GM21423 (cell line): Measurements from ENCODE around the gene PAN2.
"Not testable (repeated sequence)": the region's sequence is repeated elsewhere in the genome, so short reads cannot be mapped to it uniquely, and the experiment has no call there.

Source experiments
- ATAC-seq: cut with Tn5 transposase; IDR thresholded peaks from one replicate; pipeline ENCODE4 v1.9.1; 2021; ENCODE audit warnings: mild to moderate bottlenecking, moderate library complexity; ENCODE audit not compliant: unreplicated experiment

The PAN2 gene

DNA sequence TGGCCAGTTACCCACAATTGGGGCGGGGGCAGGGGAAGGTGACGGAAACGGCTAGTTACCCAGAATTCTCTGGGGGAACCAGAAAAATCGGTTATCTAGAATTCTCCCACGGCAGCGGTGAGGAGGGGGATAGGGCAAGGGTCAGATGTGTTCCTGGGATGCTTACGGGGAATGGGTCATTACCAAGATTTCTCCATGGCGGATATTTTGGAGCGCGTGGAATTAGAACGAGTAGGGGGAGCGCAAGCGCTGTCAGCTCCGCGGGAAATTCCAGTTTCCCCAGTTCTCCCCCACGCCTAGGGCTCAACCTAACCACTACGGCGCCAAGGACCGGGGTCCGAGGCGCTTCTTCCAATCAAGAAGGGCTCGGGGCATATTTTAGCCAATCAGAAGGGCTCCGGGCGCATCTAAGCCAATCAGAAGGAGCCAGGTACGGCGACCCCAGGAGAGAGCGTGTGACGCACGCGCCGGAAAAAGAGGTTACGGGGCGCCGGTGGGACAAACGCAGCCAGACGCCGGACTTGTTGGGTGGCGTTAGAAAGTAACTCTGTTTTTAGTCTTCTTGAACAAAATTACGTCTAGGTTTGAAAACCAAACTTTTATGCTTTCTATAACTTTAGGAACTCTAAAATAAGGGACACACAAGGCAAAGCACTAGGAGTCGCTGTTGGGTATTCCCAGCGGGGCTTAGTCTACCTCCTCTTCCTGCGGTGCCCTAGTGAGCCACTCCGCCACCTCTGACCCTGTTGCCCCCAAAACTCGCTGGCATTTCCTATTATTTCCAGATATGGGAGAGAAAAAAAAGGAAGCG, at the start of gene PAN2:
Gene PAN2, minus strand, starts transcription at position 322 of the 811 bp plus-strand sequence. CDS start 906 bp downstream, outside the sequence.
- ATAC-seq, result peak; percentile 89

DNA sequence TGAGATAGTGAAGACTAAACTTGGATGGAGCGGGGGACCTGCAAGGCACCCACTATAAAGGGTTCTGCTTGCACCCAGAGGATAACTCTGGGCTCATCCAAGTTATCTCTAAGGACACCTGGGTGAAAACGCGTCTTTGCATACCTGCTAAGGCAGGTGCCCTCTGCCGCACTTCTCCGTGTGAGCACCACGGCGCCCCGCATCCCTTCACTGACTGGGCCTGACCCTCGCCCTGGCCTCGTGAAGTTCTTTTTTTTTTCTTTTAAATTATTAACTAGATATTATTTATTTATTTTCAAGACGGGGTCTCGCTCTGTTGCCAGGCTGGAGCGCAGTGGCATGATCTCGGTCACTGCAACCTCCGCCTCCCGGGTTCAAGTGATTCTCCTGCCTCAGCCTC, 48.8 kb upstream of the PAN2 start:
- no peak for ATAC-seq

GRCh38 chr12:56377989-56378316, 44.2 kb upstream of the PAN2 start:
- no peak for ATAC-seq

- ATAC-seq, result no peak
Measured at GRCh38 chr12:56377310-56377988, 43.6 kb upstream of the PAN2 start.

GRCh38 chr12:56375598-56376434, 42.0 kb upstream of the PAN2 start:
- ATAC-seq, result peak; percentile 49

DNA sequence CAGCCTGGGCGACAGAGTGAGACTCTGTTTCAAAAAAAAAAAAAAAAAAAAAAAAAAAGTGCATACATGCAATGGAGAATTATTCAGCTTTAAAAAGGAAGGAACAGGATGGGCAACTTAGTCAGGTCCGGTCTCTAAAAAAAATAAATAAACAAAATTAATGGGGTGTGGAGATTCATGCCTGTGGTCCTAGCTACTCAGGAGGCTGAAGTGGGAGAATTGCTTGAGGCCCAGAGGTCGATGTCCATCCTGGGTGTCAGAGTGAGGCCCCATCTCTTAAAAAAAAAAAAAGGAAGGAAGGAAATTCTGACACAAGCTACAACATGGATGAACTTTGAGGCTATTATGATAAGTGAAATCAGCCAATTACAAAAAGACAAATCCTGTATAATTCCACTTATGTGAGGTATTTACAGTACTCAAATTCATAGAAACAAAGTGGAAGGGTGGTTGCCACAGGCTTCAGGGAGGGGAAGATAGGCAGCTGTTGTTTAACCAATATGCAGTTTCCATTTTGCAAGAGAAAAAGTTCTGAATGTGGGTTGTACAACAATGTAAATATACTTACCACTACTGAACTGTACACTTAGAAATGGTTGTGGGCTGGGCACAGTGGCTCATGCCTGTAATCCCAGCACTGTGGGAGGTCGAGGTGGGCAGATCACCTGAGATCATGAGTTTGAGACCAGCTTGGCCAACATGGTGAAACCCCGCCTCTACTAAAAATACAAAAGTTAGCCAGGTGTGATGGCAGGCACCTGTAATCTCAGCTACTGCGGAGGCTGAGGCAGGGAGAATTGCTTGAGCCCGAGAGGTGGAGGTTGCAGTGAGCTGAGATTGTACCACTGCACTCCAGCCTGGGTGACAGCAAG, 41.2 kb upstream of the PAN2 start:
- peak; percentile 35 for ATAC-seq

GRCh38 chr12:56373515-56373914, 39.7 kb upstream of the PAN2 start:
- no peak for ATAC-seq

DNA sequence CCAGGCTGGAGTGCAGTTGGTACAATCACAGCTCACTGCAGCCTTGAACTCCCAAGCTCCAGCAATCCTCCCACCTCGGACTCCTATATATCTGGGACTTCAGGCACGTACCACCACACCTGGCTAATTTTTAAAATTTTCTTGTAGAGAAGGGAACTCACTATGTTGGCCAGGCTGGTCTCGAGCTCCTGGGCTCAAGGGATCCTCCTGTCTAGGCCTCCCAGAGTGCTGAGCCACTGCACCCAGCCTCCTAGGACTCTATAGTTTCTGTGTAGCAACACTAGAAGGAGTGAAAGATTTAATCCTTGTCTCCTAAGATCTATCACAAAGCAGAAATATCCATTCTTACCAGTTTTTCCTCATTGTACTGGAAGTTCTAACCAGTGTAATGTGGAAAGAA, 33.1 kb upstream of the PAN2 start:
- no peak for ATAC-seq

DNA sequence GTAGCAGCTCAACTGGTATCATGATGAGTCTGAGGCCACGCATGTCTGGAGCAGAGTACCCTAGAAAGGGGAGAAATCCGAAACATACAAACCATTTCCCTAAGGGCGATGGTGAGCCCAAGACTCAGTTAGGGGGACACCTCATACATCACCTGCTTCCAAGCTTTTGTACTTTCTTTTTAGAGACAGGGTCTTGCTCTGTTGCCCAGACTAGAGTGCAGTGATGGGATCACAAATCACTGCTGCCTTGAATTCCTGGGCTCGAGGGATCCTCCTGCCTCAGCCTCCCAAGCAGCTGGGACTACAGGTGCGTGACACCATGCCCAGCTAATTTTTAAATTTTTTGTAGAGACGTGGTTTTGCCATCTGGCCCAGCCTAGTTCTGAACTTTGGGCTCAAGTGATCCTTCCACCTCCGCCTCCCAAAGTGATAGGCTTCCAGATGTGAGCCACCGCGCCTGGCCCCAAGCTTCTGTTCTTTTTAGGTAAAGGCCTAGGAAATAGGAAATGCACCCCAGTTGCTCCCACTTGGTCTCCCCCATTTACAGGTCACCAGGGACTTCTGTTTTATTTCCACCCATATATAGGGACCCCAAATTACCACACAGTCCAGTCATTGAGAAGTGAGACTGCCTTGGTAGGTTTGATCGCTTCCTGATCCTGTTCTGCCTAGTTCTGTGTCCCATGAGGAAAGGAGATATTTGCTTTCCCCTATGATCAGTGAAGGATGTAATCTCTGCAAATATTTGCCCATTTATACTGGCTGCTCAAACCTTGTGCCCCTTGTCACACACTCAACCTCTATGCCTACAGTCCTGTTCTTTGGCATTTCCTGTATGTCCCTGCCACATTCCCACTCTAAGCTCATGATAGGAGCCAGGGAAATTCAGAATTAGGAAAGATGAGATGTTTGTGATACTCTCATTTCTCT, 28.6 kb upstream of the PAN2 start, which contains the start of gene APOF:
Gene APOF, minus strand, starts transcription at position 728 of the 930 bp plus-strand sequence. Its CDS starts 112 bp downstream, at position 616.
- no peak for ATAC-seq

DNA sequence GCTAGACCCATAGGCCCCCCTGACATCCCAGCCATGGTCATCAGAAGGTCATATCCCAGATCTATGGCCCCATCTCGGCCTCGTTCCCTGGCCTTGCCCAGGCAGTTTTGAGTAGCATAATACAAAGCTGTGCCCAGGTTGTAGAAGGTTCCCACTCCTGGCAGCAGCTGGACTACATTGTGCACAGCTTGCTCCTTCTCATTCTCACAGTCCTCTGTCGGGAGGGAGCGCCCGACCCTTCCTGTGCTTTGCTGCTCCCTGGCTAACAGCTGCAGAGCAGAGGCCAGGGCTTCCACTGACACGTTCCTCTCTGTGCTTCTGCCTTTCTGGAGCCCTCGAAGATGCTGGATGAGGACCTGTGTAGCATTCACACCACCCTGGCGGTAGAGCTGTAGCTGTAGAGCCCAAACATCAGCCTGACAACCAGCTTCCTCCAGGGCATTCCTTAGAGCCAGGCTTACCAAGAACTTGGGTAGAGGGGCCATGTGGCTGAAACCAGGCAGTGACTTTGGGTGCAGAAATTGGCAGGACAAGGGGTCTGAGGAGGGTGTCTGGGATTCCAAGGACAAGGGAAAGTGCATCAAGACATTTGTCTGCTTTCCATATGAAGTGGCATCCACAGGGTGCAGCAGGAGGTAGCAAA, 27.8 kb upstream of the PAN2 start:
- no peak for ATAC-seq

- peak; percentile 95 for ATAC-seq
Measured at GRCh38 chr12:56359851-56360767, 26.3 kb upstream of the PAN2 start, which contains the start of gene STAT2. Gene STAT2 (minus strand): TSS chr12:56360107. CDS start chr12:56356571, 3,536 bp downstream.

- ATAC-seq, result no peak
Measured at GRCh38 chr12:56358836-56359532, 25.2 kb upstream of the PAN2 start.

DNA sequence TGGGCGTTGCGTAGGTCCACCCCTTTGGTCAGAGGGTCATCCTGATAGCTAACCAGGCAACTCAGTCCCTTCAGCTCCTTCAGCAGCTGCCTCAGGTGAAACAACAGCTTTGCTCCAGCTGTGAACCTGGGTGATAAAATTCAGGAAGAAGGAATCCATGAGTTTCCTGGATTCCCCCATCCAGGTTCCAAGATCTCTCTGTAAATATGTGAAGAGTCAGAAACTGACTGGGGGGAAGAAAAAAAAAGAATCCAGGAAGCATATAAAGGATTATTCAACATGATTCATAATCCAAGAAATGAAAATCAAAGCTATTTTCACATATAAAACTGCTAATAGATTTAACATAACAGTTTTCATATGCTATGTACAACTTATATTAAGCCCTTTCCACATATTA, 17.5 kb upstream of the PAN2 start:
- ATAC-seq, result no peak

- no peak for ATAC-seq
Measured at GRCh38 chr12:56350662-56351061, 16.9 kb upstream of the PAN2 start.

- ATAC-seq, result no peak
Measured at GRCh38 chr12:56348776-56349175, 15.0 kb upstream of the PAN2 start.

DNA sequence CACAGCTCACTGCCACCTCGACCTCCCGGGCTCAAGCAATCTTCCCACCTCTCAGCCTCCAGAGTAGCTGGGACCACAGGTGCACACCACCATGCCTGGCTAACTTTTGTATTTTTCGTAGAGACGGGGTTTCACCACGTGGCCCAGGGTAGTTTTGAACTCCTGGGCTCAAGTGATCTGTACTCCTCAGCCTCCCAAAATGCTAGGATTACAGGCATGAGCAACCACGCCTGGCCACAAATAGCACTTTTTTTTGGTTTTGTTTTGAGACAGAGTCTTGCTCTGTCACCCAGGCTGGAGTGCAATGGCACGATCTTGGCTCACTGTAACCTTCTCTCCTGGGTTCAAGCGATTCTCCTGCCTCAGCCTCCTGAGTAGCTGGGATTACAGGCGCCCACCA, 13.5 kb upstream of the PAN2 start:
- ATAC-seq, result not testable (repeated sequence)

GRCh38 chr12:56346675-56347074, 12.9 kb upstream of the PAN2 start:
- no peak for ATAC-seq
